ACC112 (cell line): Measurements from ENCODE around the gene FAF1.
A peak's percentile ranks its signal among the peaks of the same experiment; 100 is the strongest.
"Not testable (repeated sequence)": the region's sequence is repeated elsewhere in the genome, so short reads cannot be mapped to it uniquely, and the experiment has no call there.

ENCODE experiments used
- H2AFZ ChIP-seq: fragments of 200-600 bp; sonication (generic); one replicate; pipeline ENCODE4 v1.6.0; 2017; ENCODE audit warnings: antibody characterized with exemption, low read length; ENCODE audit not compliant: unreplicated experiment
- H3K27ac ChIP-seq: fragments of 200-600 bp; sonication (generic); 2 replicates; pipeline ENCODE4 v1.5.1; 2014; ENCODE audit warnings: low read depth, mild to moderate bottlenecking, antibody characterized with exemption, low read length, moderate library complexity
- H3K27me3 ChIP-seq: fragments of 200-600 bp; sonication (generic); 2 replicates; pipeline ENCODE4 v1.6.1; 2014; ENCODE audit warnings: mild to moderate bottlenecking, antibody characterized with exemption, low read length, moderate library complexity, mixed read lengths; ENCODE audit not compliant: insufficient read depth
- H3K36me3 ChIP-seq: fragments of 200-600 bp; sonication (generic); 2 replicates; pipeline ENCODE4 v1.6.1; 2016; ENCODE audit warnings: mild to moderate bottlenecking, antibody characterized with exemption, low read length, moderate library complexity, mixed read lengths; ENCODE audit not compliant: insufficient read depth
- H3K4me1 ChIP-seq: fragments of 200-600 bp; sonication (generic); one replicate; pipeline ENCODE4 v1.6.1; 2016; ENCODE audit warnings: low read length, mixed read lengths; ENCODE audit not compliant: insufficient read depth, unreplicated experiment, control insufficient read depth
- H3K4me3 ChIP-seq: fragments of 200-600 bp; sonication (generic); 2 replicates; pipeline ENCODE4 v1.5.1; 2014; ENCODE audit warnings: mild to moderate bottlenecking, low read depth, low read length
- H3K79me2 ChIP-seq: fragments of 200-600 bp; sonication (generic); one replicate; pipeline ENCODE4 v1.6.0; 2016; ENCODE audit warnings: low read length; ENCODE audit not compliant: control insufficient read depth, unreplicated experiment, insufficient read depth

Gene FAF1

GRCh38 chr1:50827546-50827945 is 132.5 kb downstream of the FAF1 start:
- H3K79me2 ChIP-seq: peaks cover 10% of the 10 kb centered on the region

DNA sequence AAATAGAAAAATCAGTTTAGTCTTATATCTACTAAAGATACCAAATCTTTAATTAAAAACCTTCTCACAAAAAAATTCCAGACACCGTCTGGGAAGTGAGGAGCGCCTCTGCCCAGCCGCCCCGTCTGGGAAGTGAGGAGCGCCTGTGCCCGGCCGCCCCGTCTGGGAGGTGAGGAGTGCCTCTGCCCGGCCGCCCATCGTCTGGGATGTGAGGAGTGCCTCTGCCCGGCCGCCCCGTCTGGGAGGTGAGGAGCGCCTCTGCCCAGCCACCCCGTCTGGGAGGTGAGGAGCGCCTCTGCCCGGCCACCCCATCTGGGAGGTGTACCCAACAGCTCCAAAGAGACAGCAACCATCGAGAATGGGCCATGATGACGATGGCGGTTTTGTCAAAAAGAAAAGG is 133.3 kb downstream of the FAF1 start:
- not testable (repeated sequence) for H3K27me3 ChIP-seq, H3K79me2 ChIP-seq, H2AFZ ChIP-seq, H3K36me3 ChIP-seq, H3K4me1 ChIP-seq, H3K27ac ChIP-seq, H3K4me3 ChIP-seq

More at GRCh38 chr1:50827546-50827945, 132.5 kb downstream of the FAF1 start:
- H3K4me1 ChIP-seq: no peaks in the 10 kb centered on the region
- no peak overlapping the region for H3K27ac ChIP-seq
- no peak overlapping the region for H2AFZ ChIP-seq
- H3K4me3 ChIP-seq: no peak overlapping the region
- no peaks in the 10 kb centered on the region for H3K27me3 ChIP-seq
- no peaks in the 10 kb centered on the region for H3K36me3 ChIP-seq

DNA sequence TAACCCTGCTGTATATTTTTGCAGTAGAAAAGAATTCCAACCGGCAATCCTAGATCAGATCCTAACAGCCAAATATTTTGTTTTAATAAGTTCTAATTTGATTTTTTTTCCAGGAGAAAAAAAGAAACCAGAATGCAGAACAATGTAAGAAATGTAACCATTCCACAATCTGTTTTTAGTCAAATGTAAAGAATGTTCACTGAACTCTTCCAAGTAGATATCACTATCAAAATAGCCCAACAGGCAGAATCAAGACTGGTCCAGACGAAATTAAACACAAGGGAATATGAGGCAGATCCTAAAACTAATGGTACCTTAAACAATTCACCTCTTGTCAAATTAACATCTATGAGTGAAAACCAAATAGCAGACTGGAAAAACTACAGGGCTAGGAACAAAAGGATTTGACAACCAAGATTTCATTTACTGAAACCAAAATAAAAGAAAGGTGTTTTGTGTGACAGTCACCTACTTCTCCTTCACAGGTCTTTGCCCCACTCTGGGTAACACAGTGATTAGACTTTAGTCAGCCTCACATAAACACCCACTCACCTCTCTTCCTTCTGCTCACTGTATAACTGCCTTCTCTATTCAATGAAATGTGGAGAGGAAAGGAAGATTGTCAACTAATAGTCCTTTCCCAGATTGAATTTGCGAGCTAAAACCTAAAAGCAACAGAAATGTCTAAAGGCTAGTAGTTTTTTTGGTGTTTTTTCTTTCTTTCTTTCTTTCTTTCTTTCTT is 137.9 kb downstream of the FAF1 start:
- no peak overlapping the region for H3K27ac ChIP-seq
- H3K4me3 ChIP-seq: no peak overlapping the region
- H3K36me3 ChIP-seq: no peaks in the 10 kb centered on the region
- no peaks in the 10 kb centered on the region for H3K4me1 ChIP-seq
- no peak overlapping the region for H2AFZ ChIP-seq
- no peaks in the 10 kb centered on the region for H3K27me3 ChIP-seq
- peaks cover 11% of the 10 kb centered on the region for H3K79me2 ChIP-seq

DNA sequence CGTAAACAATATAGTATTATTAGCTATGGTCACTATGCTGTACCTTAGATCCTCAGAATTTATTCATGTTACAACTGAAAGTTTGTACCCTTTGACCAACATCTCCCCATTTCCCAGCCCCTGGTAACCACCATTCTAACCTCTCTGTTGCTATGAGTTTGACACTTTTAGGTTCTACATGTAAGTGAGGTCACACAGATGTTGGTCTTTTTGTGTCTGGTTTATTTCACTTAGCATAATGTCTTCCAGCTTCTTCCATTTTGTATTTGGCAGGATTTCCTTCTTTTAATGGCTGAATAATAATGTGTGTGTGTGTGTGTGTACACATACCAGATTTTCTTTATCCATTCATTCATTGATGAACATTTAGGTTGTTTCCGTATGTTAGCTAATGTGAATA is 139.5 kb downstream of the FAF1 start:
- no peaks in the 10 kb centered on the region for H3K4me1 ChIP-seq
- H3K4me3 ChIP-seq: no peak overlapping the region
- peaks cover 16% of the 10 kb centered on the region for H3K79me2 ChIP-seq
- H3K27ac ChIP-seq: no peak overlapping the region
- no peak overlapping the region for H2AFZ ChIP-seq
- no peaks in the 10 kb centered on the region for H3K36me3 ChIP-seq
- no peaks in the 10 kb centered on the region for H3K27me3 ChIP-seq

DNA sequence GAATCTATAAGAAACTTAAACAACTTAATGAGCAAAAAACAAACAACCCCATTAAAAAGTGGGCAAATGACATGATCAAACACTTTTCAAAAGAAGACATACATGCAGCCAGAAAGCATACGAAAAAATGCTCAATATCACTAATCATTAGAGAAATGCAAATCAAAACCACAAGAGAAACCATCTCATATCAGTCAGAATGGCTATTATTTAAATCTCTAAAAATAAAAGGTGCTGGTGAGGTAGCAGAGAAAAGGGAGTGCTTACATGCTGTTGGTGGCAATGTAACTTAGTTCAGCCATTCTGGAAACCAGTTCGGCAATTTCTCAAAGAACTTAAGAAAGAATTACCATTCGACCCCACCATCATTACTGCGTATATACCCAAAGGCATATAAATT is 147.7 kb downstream of the FAF1 start:
- no peak overlapping the region for H3K4me3 ChIP-seq
- no peaks in the 10 kb centered on the region for H3K36me3 ChIP-seq
- no peak overlapping the region for H2AFZ ChIP-seq
- H3K4me1 ChIP-seq: no peaks in the 10 kb centered on the region
- no peaks in the 10 kb centered on the region for H3K27me3 ChIP-seq
- H3K27ac ChIP-seq: no peak overlapping the region
- H3K79me2 ChIP-seq: peaks cover 54% of the 10 kb centered on the region

- Histone ChIP-seq H2AFZ (no peak overlapping the region), H3K4me3 (no peak overlapping the region), H3K36me3 (no peaks in the 10 kb centered on the region), H3K4me1 (no peaks in the 10 kb centered on the region), H3K27me3 (no peaks in the 10 kb centered on the region), H3K27ac (no peak overlapping the region), H3K79me2 (peaks cover 72% of the 10 kb centered on the region)
These were observed 151.8 kb downstream of the FAF1 start for GRCh38 chr1:50808296-50808695.

- Histone ChIP-seq H3K27me3 (no peaks in the 10 kb centered on the region), H3K79me2 (no peaks in the 10 kb centered on the region), H3K4me1 (no peaks in the 10 kb centered on the region), H3K27ac (no peak overlapping the region), H3K36me3 (0 out of 2 replicates have a peak, but pooled peaks cover 3% of the 10 kb centered on the region), H2AFZ (no peak overlapping the region), H3K4me3 (no peak overlapping the region)
These were observed 163.8 kb downstream of the FAF1 start for GRCh38 chr1:50796272-50796671.

DNA sequence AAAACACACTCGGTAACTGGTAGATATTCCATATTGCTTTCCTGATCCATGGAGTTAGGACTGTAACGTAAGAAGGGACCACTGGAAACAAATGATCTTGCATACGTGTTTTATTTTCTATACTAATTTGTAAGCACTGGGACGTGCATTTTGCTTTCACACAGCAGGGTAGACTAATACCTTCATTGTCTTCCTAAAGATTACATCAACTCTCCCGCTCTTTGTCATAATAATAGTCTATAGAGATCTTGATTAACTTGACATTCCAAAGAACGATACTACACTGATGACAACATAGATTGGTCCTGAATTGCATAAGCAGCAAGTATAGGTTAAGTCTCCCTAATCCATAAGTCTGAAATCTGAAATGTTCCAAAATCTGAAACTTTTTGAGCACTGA is 166.5 kb downstream of the FAF1 start:
- H3K4me1 ChIP-seq: no peaks in the 10 kb centered on the region
- no peak overlapping the region for H3K27ac ChIP-seq
- H3K79me2 ChIP-seq: no peaks in the 10 kb centered on the region
- H3K36me3 ChIP-seq: 0 out of 2 replicates have a peak, but pooled peaks cover 3% of the 10 kb centered on the region
- no peak overlapping the region for H3K4me3 ChIP-seq
- no peaks in the 10 kb centered on the region for H3K27me3 ChIP-seq
- no peak overlapping the region for H2AFZ ChIP-seq

- Histone ChIP-seq H3K36me3 (no peaks in the 10 kb centered on the region), H2AFZ (no peak overlapping the region)
These were observed 172.8 kb downstream of the FAF1 start for GRCh38 chr1:50787266-50787665.

DNA sequence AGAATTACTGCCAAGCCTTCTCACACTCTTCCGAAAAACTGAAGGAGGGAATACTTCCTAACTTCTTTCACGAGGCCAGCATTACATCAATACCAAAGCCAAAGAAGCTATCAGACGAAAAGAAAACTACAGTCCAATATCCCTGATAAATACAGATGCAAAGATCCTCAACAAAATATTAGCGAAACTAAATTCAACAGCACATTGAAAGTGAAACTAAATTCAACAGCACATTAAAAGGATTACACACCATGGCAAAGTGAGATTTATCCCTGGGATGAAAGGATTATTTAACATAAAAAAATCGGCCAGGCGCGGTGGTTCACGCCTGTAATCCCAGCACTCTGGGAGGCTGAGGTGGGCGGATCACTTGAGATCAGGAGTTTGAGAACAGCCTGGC is 176.8 kb downstream of the FAF1 start:
- Histone ChIP-seq H3K27ac (peak overlapping the region; percentile 23; the same call in 1 of the 2 replicates), H3K27me3 (no peaks in the 10 kb centered on the region), H3K4me3 (peak overlapping the region; percentile 72), H3K36me3 (peaks cover 8% of the 10 kb centered on the region), H2AFZ (no peak overlapping the region), H3K79me2 (peaks cover 4% of the 10 kb centered on the region), H3K4me1 (peaks cover 4% of the 10 kb centered on the region)

More at GRCh38 chr1:50787266-50787665, 172.8 kb downstream of the FAF1 start:
- Histone ChIP-seq H3K4me3 (no peak overlapping the region), H3K27me3 (no peaks in the 10 kb centered on the region), H3K4me1 (peaks cover 4% of the 10 kb centered on the region), H3K79me2 (peaks cover 4% of the 10 kb centered on the region), H3K27ac (no peak overlapping the region)

DNA sequence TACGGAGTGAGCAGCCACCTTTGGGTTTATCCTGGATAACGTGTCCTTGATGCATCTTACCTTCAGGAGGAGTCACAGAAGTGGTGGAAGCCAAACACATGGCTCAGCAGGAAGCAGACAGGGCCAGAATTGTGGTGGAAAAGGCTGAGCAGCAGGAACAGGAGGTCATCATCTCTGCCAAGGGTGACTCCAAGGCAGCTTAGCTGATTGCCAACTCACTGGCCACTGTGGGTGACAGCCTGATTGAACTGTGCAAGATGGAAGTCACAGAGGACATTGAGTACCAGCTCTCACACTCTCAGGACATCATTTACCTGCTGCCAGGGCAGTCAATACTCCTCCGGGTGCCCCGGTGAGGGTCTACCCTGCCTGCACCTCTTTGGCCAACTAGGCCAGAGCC is 179.3 kb downstream of the FAF1 start:
- Histone ChIP-seq H3K27me3 (no peaks in the 10 kb centered on the region), H3K4me1 (peaks cover 4% of the 10 kb centered on the region), H3K27ac (no peak overlapping the region), H2AFZ (no peak overlapping the region), H3K79me2 (peaks cover 4% of the 10 kb centered on the region), H3K36me3 (peaks cover 8% of the 10 kb centered on the region), H3K4me3 (no peak overlapping the region)
